A549 (cell line): ENCODE measurements around the gene PPIL4.

Experiments used
- EHMT2 ChIP-seq: fragments of 200-600 bp; sonication (generic); IDR thresholded peaks from 2 replicates; pipeline ENCODE4 v1.6.1; 2016; ENCODE audit warnings: antibody characterized with exemption, low read depth, mild to moderate bottlenecking, moderate library complexity
- MAFK ChIP-seq: fragments of 450-650 bp; IDR thresholded peaks from 2 replicates; pipeline ENCODE4 v1.6.1; 2014; ENCODE audit not compliant: partially characterized antibody
- USF2 ChIP-seq: fragments of 450-650 bp; IDR thresholded peaks from 2 replicates; pipeline ENCODE4 v1.6.1; 2014; ENCODE audit warnings: antibody characterized with exemption
- TF ChIP-seq, protein P1 (sequence below): IDR thresholded peaks from 2 replicates; pipeline ENCODE4 v1.6.1; 2012
- TF ChIP-seq, protein P2 (sequence below): fragments of >200 bp; sonication (Bioruptor Twin); formaldehyde crosslinking; IDR thresholded peaks from 2 replicates; pipeline ENCODE4 v1.6.1; 2016
- TF ChIP-seq, protein P3 (sequence below): fragments of >200 bp; sonication (Bioruptor Twin); formaldehyde crosslinking; IDR thresholded peaks from 3 replicates; pipeline ENCODE4 v1.5.1; 2016

- TF ChIP-seq MAFK (no peak), USF2 (no peak), EHMT2 (no peak)
- TF ChIP-seq, protein P1, sequence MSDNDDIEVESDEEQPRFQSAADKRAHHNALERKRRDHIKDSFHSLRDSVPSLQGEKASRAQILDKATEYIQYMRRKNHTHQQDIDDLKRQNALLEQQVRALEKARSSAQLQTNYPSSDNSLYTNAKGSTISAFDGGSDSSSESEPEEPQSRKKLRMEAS, result no peak
- TF ChIP-seq, protein P2, sequence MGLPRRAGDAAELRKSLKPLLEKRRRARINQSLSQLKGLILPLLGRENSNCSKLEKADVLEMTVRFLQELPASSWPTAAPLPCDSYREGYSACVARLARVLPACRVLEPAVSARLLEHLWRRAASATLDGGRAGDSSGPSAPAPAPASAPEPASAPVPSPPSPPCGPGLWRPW, result no peak
- TF ChIP-seq, protein P3, sequence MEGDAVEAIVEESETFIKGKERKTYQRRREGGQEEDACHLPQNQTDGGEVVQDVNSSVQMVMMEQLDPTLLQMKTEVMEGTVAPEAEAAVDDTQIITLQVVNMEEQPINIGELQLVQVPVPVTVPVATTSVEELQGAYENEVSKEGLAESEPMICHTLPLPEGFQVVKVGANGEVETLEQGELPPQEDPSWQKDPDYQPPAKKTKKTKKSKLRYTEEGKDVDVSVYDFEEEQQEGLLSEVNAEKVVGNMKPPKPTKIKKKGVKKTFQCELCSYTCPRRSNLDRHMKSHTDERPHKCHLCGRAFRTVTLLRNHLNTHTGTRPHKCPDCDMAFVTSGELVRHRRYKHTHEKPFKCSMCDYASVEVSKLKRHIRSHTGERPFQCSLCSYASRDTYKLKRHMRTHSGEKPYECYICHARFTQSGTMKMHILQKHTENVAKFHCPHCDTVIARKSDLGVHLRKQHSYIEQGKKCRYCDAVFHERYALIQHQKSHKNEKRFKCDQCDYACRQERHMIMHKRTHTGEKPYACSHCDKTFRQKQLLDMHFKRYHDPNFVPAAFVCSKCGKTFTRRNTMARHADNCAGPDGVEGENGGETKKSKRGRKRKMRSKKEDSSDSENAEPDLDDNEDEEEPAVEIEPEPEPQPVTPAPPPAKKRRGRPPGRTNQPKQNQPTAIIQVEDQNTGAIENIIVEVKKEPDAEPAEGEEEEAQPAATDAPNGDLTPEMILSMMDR, result no peak
Observed at GRCh38 chr6:149586149-149586548, 40.3 kb upstream of the PPIL4 start.
